Endothelial cell of umbilical vein (primary cell): ENCODE measurements around the gene JAKMIP1. TPM values are rescaled to one million over a fixed set of nuclear protein-coding genes. Genes with fewer than 3 reads are reported as not detected.

Source experiments
- BruUV-seq: library from RNA; stranded (reverse); fragments of 400-500 nt; replicated peaks from 2 replicates; lab custom pipeline; 2021; lab: Mats Ljungman, UMichigan
- CTCF ChIA-PET: fragments of 300-600, 350-600 bp; sonication (Branson Sonifier 250); formaldehyde crosslinking; loops from one replicate; lab custom pipeline; 2021; ENCODE audit warnings: antibody characterized with exemption, inconsistent platforms; lab: Charles Lee
- POLR2A ChIA-PET: fragments of 300-600, 350-600 bp; sonication (Branson Sonifier 250); formaldehyde crosslinking; loops from one replicate; lab custom pipeline; 2021; ENCODE audit warnings: antibody characterized with exemption, inconsistent platforms; lab: Charles Lee
- DNase-seq: peaks from one replicate; pipeline ENCODE4 v3.0.0-alpha.2; 2011; ENCODE audit warnings: low read depth, low spot score
- FAIRE-seq: peaks from 2 replicates; lab custom pipeline; 2011; peaks lifted over from hg19 to GRCh38; lab: Jason Lieb, UNC
- H2AFZ ChIP-seq: 2 replicates; pipeline ENCODE4 v1.6.0; 2012; ENCODE audit warnings: low read depth, low read length, control low read depth, inconsistent platforms
- H3K27ac ChIP-seq: 2 replicates; pipeline ENCODE4 v1.5.1; 2011; ENCODE audit warnings: low read depth, mild to moderate bottlenecking, control low read depth, low read length, moderate library complexity; ENCODE audit not compliant: insufficient read depth
- H3K27me3 ChIP-seq, 2 experiments: 2 replicates each; pipeline versions ENCODE4 v1.6.0 to v1.6.1; 2011; ENCODE audit warnings: low read length in 2 of 2, mixed read lengths in 1 of 2; ENCODE audit not compliant: control insufficient read depth in 2 of 2, insufficient read depth in 2 of 2
- H3K36me3 ChIP-seq, 2 experiments: 2 replicates in 1 of 2; 3 replicates in 1 of 2; pipeline ENCODE4 v1.5.1; 2011; ENCODE audit warnings: low read length in 2 of 2, mild to moderate bottlenecking in 1 of 2, moderate library complexity in 1 of 2; ENCODE audit not compliant: control insufficient read depth in 2 of 2, insufficient read depth in 2 of 2; ENCODE audit errors: extremely low read depth in 1 of 2
- H3K4me1 ChIP-seq: 3 replicates; pipeline ENCODE4 v1.5.1; 2011; ENCODE audit warnings: mild to moderate bottlenecking, low read length; ENCODE audit not compliant: control insufficient read depth, insufficient read depth; ENCODE audit errors: extremely low read depth
- H3K4me2 ChIP-seq: 2 replicates; pipeline ENCODE4 v1.6.1; 2011; ENCODE audit warnings: low read length, control low read depth, mixed read lengths; ENCODE audit not compliant: insufficient read depth
- H3K4me3 ChIP-seq, 3 experiments: fragments of 200-600 bp in 1 of 3; sonication (generic), shearing (Covaris generic) in 1 of 3; replicated peaks in 1 of 3; 2 replicates each; pipeline ENCODE4 v1.5.1; 2011 to 2016; ENCODE audit warnings: control low read depth in 3 of 3, low read length in 3 of 3, mild to moderate bottlenecking in 2 of 3, inconsistent platforms in 1 of 3, low read depth in 1 of 3, moderate library complexity in 1 of 3; ENCODE audit not compliant: insufficient read depth in 1 of 3
- H3K79me2 ChIP-seq: 2 replicates; pipeline ENCODE4 v1.6.0; 2012; ENCODE audit warnings: low read length, inconsistent platforms; ENCODE audit not compliant: control insufficient read depth, insufficient read depth
- H3K9ac ChIP-seq: replicated peaks from 2 replicates; pipeline ENCODE3; 2011; ENCODE audit warnings: low read length, control low read depth; ENCODE audit not compliant: insufficient read depth; ENCODE audit errors: extremely low read depth
- H3K9me1 ChIP-seq: replicated peaks from 3 replicates; pipeline ENCODE4 v1.6.0; 2011; ENCODE audit warnings: mild to moderate bottlenecking, low read length; ENCODE audit not compliant: control insufficient read depth, insufficient read depth; ENCODE audit errors: extremely low read depth
- H3K9me3 ChIP-seq: replicated peaks from 2 replicates; pipeline ENCODE4 v1.5.1; 2012; ENCODE audit warnings: low read length, inconsistent platforms; ENCODE audit not compliant: control insufficient read depth, insufficient read depth
- H4K20me1 ChIP-seq: replicated peaks from 2 replicates; pipeline ENCODE3; 2011; ENCODE audit warnings: mild to moderate bottlenecking, low read length; ENCODE audit not compliant: control insufficient read depth, insufficient read depth; ENCODE audit errors: extremely low read depth
- EZH2 ChIP-seq: IDR thresholded peaks from 2 replicates; pipeline ENCODE4 v1.6.1; 2012; ENCODE audit warnings: borderline replicate concordance, low read depth, mild to moderate bottlenecking, moderate library complexity, low read length, inconsistent platforms; ENCODE audit not compliant: severe bottlenecking
- FOS ChIP-seq: IDR thresholded peaks from 2 replicates; pipeline ENCODE4 v1.6.1; 2011; ENCODE audit warnings: mild to moderate bottlenecking, low read length, moderate library complexity, borderline replicate concordance; ENCODE audit not compliant: insufficient read depth
- GATA2 ChIP-seq: IDR thresholded peaks from 2 replicates; pipeline ENCODE4 v1.7.0; 2011; ENCODE audit warnings: low read depth, mild to moderate bottlenecking, moderate library complexity, mixed read lengths, low read length; ENCODE audit not compliant: insufficient read length, insufficient read depth
- JUN ChIP-seq: IDR thresholded peaks from 2 replicates; pipeline ENCODE4 v1.6.1; 2011; ENCODE audit warnings: borderline replicate concordance, low read depth; ENCODE audit not compliant: insufficient read length, insufficient read depth
- MYC ChIP-seq: IDR thresholded peaks from one replicate; pipeline ENCODE4 v1.6.1; 2011; ENCODE audit warnings: mild to moderate bottlenecking, low read depth, low read length
- POLR2A ChIP-seq: IDR thresholded peaks from 2 replicates; pipeline ENCODE4 v1.6.1; 2012; ENCODE audit warnings: low read depth, mild to moderate bottlenecking, control low read depth, low read length
- POLR2AphosphoS5 ChIP-seq: IDR thresholded peaks from 2 replicates; pipeline ENCODE4 v1.6.1; 2012; ENCODE audit warnings: low read depth, mild to moderate bottlenecking, control low read depth, low read length, moderate library complexity; ENCODE audit not compliant: insufficient read depth
- dilution Hi-C: fragments of 300-500 bp; cut with MboI; formaldehyde crosslinking; loops from one replicate; pipeline ENCODE4 v1.15.0; 2019; ENCODE audit warnings: low sequenced_read_pairs; ENCODE audit not compliant: extremely low pct_ligation_motif_present
- intact Hi-C: fragments of 100-400 bp; cut with micrococcal nuclease; formaldehyde crosslinking; loops from one replicate; pipeline ENCODE4 v1.10.0; 2022
- polyA plus RNA-seq, 4 experiments: library from polyadenylated mRNA; depleted of rRNA in 3 of 4; stranded (reverse) in 3 of 4; unstranded in 1 of 4; fragments of >200 nt; gene quantifications; 2 replicates each; pipeline versions ENCODE4 v1.2.1 to v1.2.3, GENCODE V29; 2011 to 2012; ENCODE audit warnings: missing spikeins in 1 of 4
- total RNA-seq: library from RNA; stranded (reverse); gene quantifications from 2 replicates; pipeline ENCODE4 v1.2.3, GENCODE V29; 2021
- TF ChIP-seq, protein P1 (sequence below): IDR thresholded peaks from 2 replicates; pipeline ENCODE4 v1.6.1; 2011; ENCODE audit not compliant: insufficient read depth, insufficient read length
- TF ChIP-seq, protein P2 (sequence below), 2 donors: IDR thresholded peaks; 1 replicate in 1 of 2; 2 replicates in 1 of 2; pipeline ENCODE4 v1.5.1; 2011; ENCODE audit warnings: low read length in 2 of 2, mild to moderate bottlenecking in 2 of 2, moderate library complexity in 2 of 2, control low read depth in 1 of 2, inconsistent platforms in 1 of 2, low read depth in 1 of 2; ENCODE audit not compliant: insufficient read depth in 1 of 2; ENCODE audit errors: extremely low read depth in 1 of 2

JAKMIP1 gene
- total and polyA plus RNA-seq, 2 donors (not counting 3 experiments of a cell fraction or from before 2014, with no cell fraction given), result not detected

DNA sequence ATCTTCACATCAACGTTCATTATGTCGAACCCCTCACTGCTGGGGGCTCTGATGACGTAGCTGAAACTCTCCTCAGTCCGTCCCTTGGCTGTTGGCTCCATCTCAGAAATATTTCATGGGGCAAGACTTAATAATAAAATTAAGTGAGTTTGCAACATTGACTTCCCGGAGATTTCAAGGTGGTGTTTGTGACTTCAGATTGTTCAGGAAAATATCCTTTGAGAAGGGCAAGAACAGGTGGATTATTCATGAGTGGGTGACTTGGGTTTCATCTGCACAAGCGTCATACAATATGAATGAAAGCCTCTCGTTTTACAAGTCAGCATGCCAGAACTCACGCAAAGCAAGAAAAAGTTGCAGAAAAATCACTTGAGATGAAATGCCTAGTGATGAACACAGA, 182.0 kb downstream of the JAKMIP1 start, which contains the start of gene C4orf50:
Gene C4orf50, minus strand, starts transcription at position 101 of the 400 bp plus-strand sequence.
- ChIA-PET POLR2A (no interaction called here), CTCF (no interaction called here)
- intact Hi-C loops, result no loop called here
- Histone ChIP-seq H3K27ac (no peak within 1 kb of the TSS), H4K20me1 (no peaks in the 10 kb centered on the region), H3K9me3 (no peaks in the 10 kb centered on the region), H3K4me3 (no peak within 1 kb of the TSS), H3K9ac (no peak within 1 kb of the TSS), H3K4me2 (no peak within 1 kb of the TSS), H3K9me1 (no peaks in the 10 kb centered on the region), H3K79me2 (no peaks in the 10 kb centered on the region), H3K27me3 (no peaks in the 10 kb centered on the region), H3K4me1 (no peaks in the 10 kb centered on the region), H3K36me3 (no peaks in the 10 kb centered on the region), H2AFZ (no peak within 1 kb of the TSS)
- TF ChIP-seq POLR2A (no peak), GATA2 (no peak), JUN (no peak), POLR2AphosphoS5 (no peak), EZH2 (no peak), MYC (no peak), FOS (no peak)
- TF ChIP-seq, protein P1, sequence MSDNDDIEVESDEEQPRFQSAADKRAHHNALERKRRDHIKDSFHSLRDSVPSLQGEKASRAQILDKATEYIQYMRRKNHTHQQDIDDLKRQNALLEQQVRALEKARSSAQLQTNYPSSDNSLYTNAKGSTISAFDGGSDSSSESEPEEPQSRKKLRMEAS, result no peak
- TF ChIP-seq, protein P2, sequence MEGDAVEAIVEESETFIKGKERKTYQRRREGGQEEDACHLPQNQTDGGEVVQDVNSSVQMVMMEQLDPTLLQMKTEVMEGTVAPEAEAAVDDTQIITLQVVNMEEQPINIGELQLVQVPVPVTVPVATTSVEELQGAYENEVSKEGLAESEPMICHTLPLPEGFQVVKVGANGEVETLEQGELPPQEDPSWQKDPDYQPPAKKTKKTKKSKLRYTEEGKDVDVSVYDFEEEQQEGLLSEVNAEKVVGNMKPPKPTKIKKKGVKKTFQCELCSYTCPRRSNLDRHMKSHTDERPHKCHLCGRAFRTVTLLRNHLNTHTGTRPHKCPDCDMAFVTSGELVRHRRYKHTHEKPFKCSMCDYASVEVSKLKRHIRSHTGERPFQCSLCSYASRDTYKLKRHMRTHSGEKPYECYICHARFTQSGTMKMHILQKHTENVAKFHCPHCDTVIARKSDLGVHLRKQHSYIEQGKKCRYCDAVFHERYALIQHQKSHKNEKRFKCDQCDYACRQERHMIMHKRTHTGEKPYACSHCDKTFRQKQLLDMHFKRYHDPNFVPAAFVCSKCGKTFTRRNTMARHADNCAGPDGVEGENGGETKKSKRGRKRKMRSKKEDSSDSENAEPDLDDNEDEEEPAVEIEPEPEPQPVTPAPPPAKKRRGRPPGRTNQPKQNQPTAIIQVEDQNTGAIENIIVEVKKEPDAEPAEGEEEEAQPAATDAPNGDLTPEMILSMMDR (IDR thresholded peaks at IDR 0.05; ENCODE audit: extremely low read depth in 1 of 2, insufficient read depth in 1 of 2, low read depth in 1 of 2, low read length in 2 of 2), result no peak
- FAIRE-seq (no peak), DNase-seq (no peak)
- no TSS peak for BruUV-seq
- dilution Hi-C loops, result no loop called here
